Measurements from ENCODE around the gene SUPT4H1.

The SUPT4H1 gene

GRCh38 chr17:58375811-58376210 is 23.8 kb upstream of the SUPT4H1 start:
- Histone ChIP-seq H2BK120ac (ENCODE audit: low read depth, low read length) (no peak overlapping the region), H3K36me3 (ENCODE audit: control insufficient read depth, insufficient read depth, low read length) (no peaks in the 10 kb centered on the region), H3K4me3 (ENCODE audit: low read length) (no peak overlapping the region), H3K9ac (ENCODE audit: low read length) (no peak overlapping the region), H4K8ac (ENCODE audit: low read depth, low read length) (no peak overlapping the region), H3K4me2 (ENCODE audit: low read length) (no peak overlapping the region), H2AK5ac (ENCODE audit: low read length) (no peak overlapping the region), H3K23ac (ENCODE audit: low read length) (no peak overlapping the region), H3K4me1 (ENCODE audit: control insufficient read depth, low read depth, low read length) (peaks cover 15% of the 10 kb centered on the region), H2BK5ac (ENCODE audit: low read length) (no peak overlapping the region), H3K79me2 (ENCODE audit: control insufficient read depth, insufficient read depth, low read length) (no peaks in the 10 kb centered on the region), H3K56ac (ENCODE audit: low read length) (no peak overlapping the region), H3K4ac (ENCODE audit: low read depth, low read length) (no peak overlapping the region), H3K18ac (ENCODE audit: low read length) (no peak overlapping the region), H3K79me1 (ENCODE audit: low read length) (no peaks in the 10 kb centered on the region), H3K27me3 (ENCODE audit: insufficient read depth, low read length, poor library complexity) (no peaks in the 10 kb centered on the region), H4K5ac (ENCODE audit: low read length) (no peak overlapping the region), H2BK15ac (replicated peaks; ENCODE audit: low read depth) (no peak overlapping the region), H3K27ac (ENCODE audit: low read depth, low read length) (peak overlapping the region; percentile 6)
- no CpG with 5 or more reads among the region's 2 CpGs for WGBS (ENCODE audit: extremely low coverage, insufficient coverage, low lambda C conversion rate)
- DNase-seq = peak; percentile 55

GRCh38 chr17:58375256-58375655 is 23.3 kb upstream of the SUPT4H1 start:
- Histone ChIP-seq H3K56ac (ENCODE audit: low read length) (peak overlapping the region; percentile 17), H3K79me1 (ENCODE audit: low read length) (no peaks in the 10 kb centered on the region), H4K5ac (ENCODE audit: low read length) (no peak overlapping the region), H2BK120ac (ENCODE audit: low read depth, low read length) (no peak overlapping the region), H4K8ac (ENCODE audit: low read depth, low read length) (no peak overlapping the region), H3K23ac (ENCODE audit: low read length) (no peak overlapping the region), H2BK15ac (replicated peaks; ENCODE audit: low read depth) (no peak overlapping the region), H3K79me2 (ENCODE audit: control insufficient read depth, insufficient read depth, low read length) (no peaks in the 10 kb centered on the region), H3K4me3 (ENCODE audit: low read length) (no peak overlapping the region), H3K4ac (ENCODE audit: low read depth, low read length) (no peak overlapping the region), H3K9ac (ENCODE audit: low read length) (no peak overlapping the region), H3K4me2 (ENCODE audit: low read length) (no peak overlapping the region), H2BK5ac (ENCODE audit: low read length) (no peak overlapping the region), H3K4me1 (ENCODE audit: control insufficient read depth, low read depth, low read length) (peaks cover 12% of the 10 kb centered on the region), H3K18ac (ENCODE audit: low read length) (no peak overlapping the region), H2AK5ac (ENCODE audit: low read length) (no peak overlapping the region), H3K27ac (ENCODE audit: low read depth, low read length) (no peak overlapping the region), H3K36me3 (ENCODE audit: control insufficient read depth, insufficient read depth, low read length) (no peaks in the 10 kb centered on the region), H3K27me3 (ENCODE audit: insufficient read depth, low read length, poor library complexity) (no peaks in the 10 kb centered on the region)
- no peak for DNase-seq
- WGBS (ENCODE audit: extremely low coverage, insufficient coverage, low lambda C conversion rate) = no CpG with 5 or more reads among the region's 5 CpGs

GRCh38 chr17:58373923-58374322 is 21.9 kb upstream of the SUPT4H1 start:
- DNase-seq = no peak
- H3K79me1 ChIP-seq (ENCODE audit: low read length) = no peaks in the 10 kb centered on the region
- no peak overlapping the region for H2BK15ac ChIP-seq (replicated peaks; ENCODE audit: low read depth)
- H3K36me3 ChIP-seq (ENCODE audit: control insufficient read depth, insufficient read depth, low read length) = no peaks in the 10 kb centered on the region
- no peak overlapping the region for H2AK5ac ChIP-seq (ENCODE audit: low read length)
- H3K4me2 ChIP-seq (ENCODE audit: low read length) = no peak overlapping the region
- WGBS (ENCODE audit: extremely low coverage, insufficient coverage, low lambda C conversion rate) = no CpG with 5 or more reads among the region's 1 CpG
- no peak overlapping the region for H4K5ac ChIP-seq (ENCODE audit: low read length)
- H2BK5ac ChIP-seq (ENCODE audit: low read length) = no peak overlapping the region
- no peaks in the 10 kb centered on the region for H3K79me2 ChIP-seq (ENCODE audit: control insufficient read depth, insufficient read depth, low read length)
- H3K18ac ChIP-seq (ENCODE audit: low read length) = no peak overlapping the region
- no peak overlapping the region for H3K23ac ChIP-seq (ENCODE audit: low read length)
- no peak overlapping the region for H3K4me3 ChIP-seq (ENCODE audit: low read length)
- H3K4ac ChIP-seq (ENCODE audit: low read depth, low read length) = no peak overlapping the region
- H3K56ac ChIP-seq (ENCODE audit: low read length) = no peak overlapping the region
- no peak overlapping the region for H3K27ac ChIP-seq (ENCODE audit: low read depth, low read length)
- no peak overlapping the region for H4K8ac ChIP-seq (ENCODE audit: low read depth, low read length)
- H3K9ac ChIP-seq (ENCODE audit: low read length) = no peak overlapping the region
- no peak overlapping the region for H2BK120ac ChIP-seq (ENCODE audit: low read depth, low read length)
- no peaks in the 10 kb centered on the region for H3K27me3 ChIP-seq (ENCODE audit: insufficient read depth, low read length, poor library complexity)
- H3K4me1 ChIP-seq (ENCODE audit: control insufficient read depth, low read depth, low read length) = peaks cover 7% of the 10 kb centered on the region

GRCh38 chr17:58373003-58373402 is 21.0 kb upstream of the SUPT4H1 start:
- H3K27ac ChIP-seq (ENCODE audit: low read depth, low read length) = no peak overlapping the region
- no peak for DNase-seq
- H3K36me3 ChIP-seq (ENCODE audit: control insufficient read depth, insufficient read depth, low read length) = no peaks in the 10 kb centered on the region
- H3K79me1 ChIP-seq (ENCODE audit: low read length) = no peaks in the 10 kb centered on the region
- no peak overlapping the region for H4K8ac ChIP-seq (ENCODE audit: low read depth, low read length)
- H3K23ac ChIP-seq (ENCODE audit: low read length) = no peak overlapping the region
- H3K79me2 ChIP-seq (ENCODE audit: control insufficient read depth, insufficient read depth, low read length) = no peaks in the 10 kb centered on the region
- H3K4me1 ChIP-seq (ENCODE audit: control insufficient read depth, low read depth, low read length) = peaks cover 6% of the 10 kb centered on the region
- H3K9ac ChIP-seq (ENCODE audit: low read length) = no peak overlapping the region
- no peak overlapping the region for H2AK5ac ChIP-seq (ENCODE audit: low read length)
- no peak overlapping the region for H3K4me2 ChIP-seq (ENCODE audit: low read length)
- H2BK5ac ChIP-seq (ENCODE audit: low read length) = no peak overlapping the region
- H2BK15ac ChIP-seq (replicated peaks; ENCODE audit: low read depth) = no peak overlapping the region
- H3K18ac ChIP-seq (ENCODE audit: low read length) = no peak overlapping the region
- WGBS (ENCODE audit: extremely low coverage, insufficient coverage, low lambda C conversion rate) = no CpG with 5 or more reads among the region's 5 CpGs
- no peaks in the 10 kb centered on the region for H3K27me3 ChIP-seq (ENCODE audit: insufficient read depth, low read length, poor library complexity)
- H3K4ac ChIP-seq (ENCODE audit: low read depth, low read length) = no peak overlapping the region
- H3K56ac ChIP-seq (ENCODE audit: low read length) = no peak overlapping the region
- no peak overlapping the region for H4K5ac ChIP-seq (ENCODE audit: low read length)
- H2BK120ac ChIP-seq (ENCODE audit: low read depth, low read length) = no peak overlapping the region
- H3K4me3 ChIP-seq (ENCODE audit: low read length) = no peak overlapping the region

- no peak overlapping the region for H4K8ac ChIP-seq (ENCODE audit: low read depth, low read length)
- no peak overlapping the region for H3K4me2 ChIP-seq (ENCODE audit: low read length)
- H3K36me3 ChIP-seq (ENCODE audit: control insufficient read depth, insufficient read depth, low read length) = no peaks in the 10 kb centered on the region
- H3K27me3 ChIP-seq (ENCODE audit: insufficient read depth, low read length, poor library complexity) = no peaks in the 10 kb centered on the region
- DNase-seq = no peak
- no peak overlapping the region for H2AK5ac ChIP-seq (ENCODE audit: low read length)
- H3K79me2 ChIP-seq (ENCODE audit: control insufficient read depth, insufficient read depth, low read length) = no peaks in the 10 kb centered on the region
- H2BK15ac ChIP-seq (replicated peaks; ENCODE audit: low read depth) = no peak overlapping the region
- no peak overlapping the region for H3K18ac ChIP-seq (ENCODE audit: low read length)
- no peak overlapping the region for H3K23ac ChIP-seq (ENCODE audit: low read length)
- WGBS (ENCODE audit: extremely low coverage, insufficient coverage, low lambda C conversion rate) = no CpG with 5 or more reads among the region's 6 CpGs
- H3K9ac ChIP-seq (ENCODE audit: low read length) = no peak overlapping the region
- no peak overlapping the region for H2BK120ac ChIP-seq (ENCODE audit: low read depth, low read length)
- H3K4ac ChIP-seq (ENCODE audit: low read depth, low read length) = no peak overlapping the region
- no peak overlapping the region for H3K27ac ChIP-seq (ENCODE audit: low read depth, low read length)
- no peak overlapping the region for H4K5ac ChIP-seq (ENCODE audit: low read length)
- no peak overlapping the region for H2BK5ac ChIP-seq (ENCODE audit: low read length)
- peaks cover 3% of the 10 kb centered on the region for H3K4me1 ChIP-seq (ENCODE audit: control insufficient read depth, low read depth, low read length)
- no peak overlapping the region for H3K56ac ChIP-seq (ENCODE audit: low read length)
- H3K79me1 ChIP-seq (ENCODE audit: low read length) = no peaks in the 10 kb centered on the region
- H3K4me3 ChIP-seq (ENCODE audit: low read length) = no peak overlapping the region
These were observed 19.4 kb upstream of the SUPT4H1 start for GRCh38 chr17:58371300-58371950.

GRCh38 chr17:58370716-58371115 is 18.7 kb upstream of the SUPT4H1 start:
- Histone ChIP-seq H3K4me2 (ENCODE audit: low read length) (no peak overlapping the region), H2BK5ac (ENCODE audit: low read length) (no peak overlapping the region), H4K5ac (ENCODE audit: low read length) (no peak overlapping the region), H3K4me3 (ENCODE audit: low read length) (no peak overlapping the region), H3K4ac (ENCODE audit: low read depth, low read length) (no peak overlapping the region), H3K9ac (ENCODE audit: low read length) (no peak overlapping the region), H2BK120ac (ENCODE audit: low read depth, low read length) (no peak overlapping the region), H3K23ac (ENCODE audit: low read length) (no peak overlapping the region), H3K18ac (ENCODE audit: low read length) (no peak overlapping the region), H3K36me3 (ENCODE audit: control insufficient read depth, insufficient read depth, low read length) (no peaks in the 10 kb centered on the region), H2AK5ac (ENCODE audit: low read length) (no peak overlapping the region), H3K27me3 (ENCODE audit: insufficient read depth, low read length, poor library complexity) (no peaks in the 10 kb centered on the region), H4K8ac (ENCODE audit: low read depth, low read length) (no peak overlapping the region), H3K79me2 (ENCODE audit: control insufficient read depth, insufficient read depth, low read length) (no peaks in the 10 kb centered on the region), H3K27ac (ENCODE audit: low read depth, low read length) (no peak overlapping the region), H3K56ac (ENCODE audit: low read length) (no peak overlapping the region), H3K4me1 (ENCODE audit: control insufficient read depth, low read depth, low read length) (no peaks in the 10 kb centered on the region), H2BK15ac (replicated peaks; ENCODE audit: low read depth) (no peak overlapping the region), H3K79me1 (ENCODE audit: low read length) (no peaks in the 10 kb centered on the region)
- no peak for DNase-seq
- WGBS (ENCODE audit: extremely low coverage, insufficient coverage, low lambda C conversion rate) = no CpG with 5 or more reads among the region's 9 CpGs
